DLD1 (cell line): ENCODE data around the gene WDR86.

Experiments used
- in situ Hi-C: cut with HindIII; loops from 2 replicates; pipeline ENCODE4 v1.10.0; 2017; ENCODE audit warnings: low sequenced_read_pairs

WDR86 gene

DNA sequence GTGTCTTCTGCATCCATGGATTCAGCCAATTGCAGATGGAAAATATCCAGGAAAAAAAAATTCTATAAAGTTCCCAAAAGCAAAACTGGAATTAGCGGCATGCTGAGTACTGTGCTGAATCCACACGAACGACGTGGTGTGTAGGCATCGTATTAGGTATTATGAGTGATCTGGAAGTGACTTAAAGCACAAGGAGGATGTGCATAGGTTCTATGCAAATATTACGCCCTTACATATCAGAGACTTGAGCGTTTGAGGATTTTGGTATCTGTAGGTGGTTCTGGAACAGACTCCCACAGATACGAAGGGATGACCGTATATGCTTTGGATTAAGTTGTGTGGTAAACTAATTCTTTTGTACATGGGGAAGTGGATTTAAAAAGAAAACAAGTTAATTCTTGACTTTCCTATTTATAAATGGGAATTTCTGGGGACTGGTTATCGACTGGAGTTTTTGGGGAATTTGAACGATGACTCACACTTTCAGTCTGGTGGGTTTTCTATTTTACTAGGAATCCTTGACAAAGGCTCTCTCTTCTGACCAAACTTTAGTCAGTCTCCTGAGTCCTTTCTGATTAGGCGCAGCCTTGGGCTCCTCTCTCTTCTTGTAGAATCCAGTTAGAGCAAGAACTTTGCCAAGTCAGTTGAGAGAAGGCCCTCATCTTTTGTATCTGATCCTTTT is 73.7 kb downstream of the WDR86 start:
- in situ Hi-C loops, result no loop called here

GRCh38 chr7:151334628-151335027 is 75.2 kb downstream of the WDR86 start:
- in situ Hi-C loops, result no loop called here
